ENCODE data around the gene CHCHD2. TPM values are rescaled to one million over a fixed set of nuclear protein-coding genes. Genes with fewer than 3 reads are reported as not detected.
"Not testable (repeated sequence)": the region's sequence is repeated elsewhere in the genome, so short reads cannot be mapped to it uniquely, and the experiment has no call there.

Gene CHCHD2, protein sequence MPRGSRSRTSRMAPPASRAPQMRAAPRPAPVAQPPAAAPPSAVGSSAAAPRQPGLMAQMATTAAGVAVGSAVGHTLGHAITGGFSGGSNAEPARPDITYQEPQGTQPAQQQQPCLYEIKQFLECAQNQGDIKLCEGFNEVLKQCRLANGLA
- polyA plus RNA-seq: 100 to 1,000 TPM; 375 to 788 (median 725) TPM
- long read RNA-seq, donor 1, transcript CHCHD2-202 (3 exons, 694 nt): minor isoform, 18 of 820 reads
- long read RNA-seq, donor 1, transcript CHCHD2-201 (4 exons, 901 nt): major isoform, 546 of 820 reads
- long read RNA-seq, donor 1, partial matches to known transcripts: 229 of 820 reads
- long read RNA-seq, donor 1, other reads (novel, unspliced or antisense): 27 of 820 reads
- long read RNA-seq, donor 2, transcript CHCHD2-201 (4 exons, 901 nt): major isoform, 125 of 159 reads
- long read RNA-seq, donor 2, partial matches to known transcripts: 31 of 159 reads
- long read RNA-seq, donor 2, other reads (novel, unspliced or antisense): 0 of 159 reads
- long read RNA-seq, donor 3, transcript CHCHD2-202 (3 exons, 694 nt): minor isoform, 9 of 272 reads
- long read RNA-seq, donor 3, transcript CHCHD2-201 (4 exons, 901 nt): major isoform, 180 of 272 reads
- long read RNA-seq, donor 3, partial matches to known transcripts: 78 of 272 reads
- long read RNA-seq, donor 3, other reads (novel, unspliced or antisense): 5 of 272 reads
- long read RNA-seq, donor 4, transcript CHCHD2-201 (4 exons, 901 nt): major isoform, 5 of 6 reads
- long read RNA-seq, donor 4, partial matches to known transcripts: 0 of 6 reads
- long read RNA-seq, donor 4, other reads (novel, unspliced or antisense): 0 of 6 reads
- long read RNA-seq, donor 5, transcript CHCHD2-201 (4 exons, 901 nt): major isoform, 59 of 129 reads
- long read RNA-seq, donor 5, partial matches to known transcripts: 67 of 129 reads
- long read RNA-seq, donor 5, other reads (novel, unspliced or antisense): 0 of 129 reads
- long read RNA-seq, donor 6, transcript CHCHD2-201 (4 exons, 901 nt): major isoform, 200 of 285 reads
- long read RNA-seq, donor 6, transcript CHCHD2-202 (3 exons, 694 nt): minor isoform, 5 of 285 reads
- long read RNA-seq, donor 6, partial matches to known transcripts: 74 of 285 reads
- long read RNA-seq, donor 6, other reads (novel, unspliced or antisense): 6 of 285 reads
- long read RNA-seq, donor 7, transcript CHCHD2-201 (4 exons, 901 nt): major isoform, 423 of 589 reads
- long read RNA-seq, donor 7, transcript CHCHD2-202 (3 exons, 694 nt): minor isoform, 11 of 589 reads
- long read RNA-seq, donor 7, partial matches to known transcripts: 139 of 589 reads
- long read RNA-seq, donor 7, other reads (novel, unspliced or antisense): 16 of 589 reads
- long read RNA-seq, donor 8, transcript CHCHD2-201 (4 exons, 901 nt): major isoform, 28 of 36 reads
- long read RNA-seq, donor 8, partial matches to known transcripts: 7 of 36 reads
- long read RNA-seq, donor 8, other reads (novel, unspliced or antisense): 0 of 36 reads
- long read RNA-seq, donor 9, transcript CHCHD2-201 (4 exons, 901 nt): major isoform, 51 of 71 reads
- long read RNA-seq, donor 9, partial matches to known transcripts: 16 of 71 reads
- long read RNA-seq, donor 9, other reads (novel, unspliced or antisense): 0 of 71 reads
- long read RNA-seq, donor 10, transcript CHCHD2-202 (3 exons, 694 nt): minor isoform, 9 of 365 reads
- long read RNA-seq, donor 10, transcript CHCHD2-201 (4 exons, 901 nt): major isoform, 269 of 365 reads
- long read RNA-seq, donor 10, partial matches to known transcripts: 78 of 365 reads
- long read RNA-seq, donor 10, other reads (novel, unspliced or antisense): 9 of 365 reads

DNA sequence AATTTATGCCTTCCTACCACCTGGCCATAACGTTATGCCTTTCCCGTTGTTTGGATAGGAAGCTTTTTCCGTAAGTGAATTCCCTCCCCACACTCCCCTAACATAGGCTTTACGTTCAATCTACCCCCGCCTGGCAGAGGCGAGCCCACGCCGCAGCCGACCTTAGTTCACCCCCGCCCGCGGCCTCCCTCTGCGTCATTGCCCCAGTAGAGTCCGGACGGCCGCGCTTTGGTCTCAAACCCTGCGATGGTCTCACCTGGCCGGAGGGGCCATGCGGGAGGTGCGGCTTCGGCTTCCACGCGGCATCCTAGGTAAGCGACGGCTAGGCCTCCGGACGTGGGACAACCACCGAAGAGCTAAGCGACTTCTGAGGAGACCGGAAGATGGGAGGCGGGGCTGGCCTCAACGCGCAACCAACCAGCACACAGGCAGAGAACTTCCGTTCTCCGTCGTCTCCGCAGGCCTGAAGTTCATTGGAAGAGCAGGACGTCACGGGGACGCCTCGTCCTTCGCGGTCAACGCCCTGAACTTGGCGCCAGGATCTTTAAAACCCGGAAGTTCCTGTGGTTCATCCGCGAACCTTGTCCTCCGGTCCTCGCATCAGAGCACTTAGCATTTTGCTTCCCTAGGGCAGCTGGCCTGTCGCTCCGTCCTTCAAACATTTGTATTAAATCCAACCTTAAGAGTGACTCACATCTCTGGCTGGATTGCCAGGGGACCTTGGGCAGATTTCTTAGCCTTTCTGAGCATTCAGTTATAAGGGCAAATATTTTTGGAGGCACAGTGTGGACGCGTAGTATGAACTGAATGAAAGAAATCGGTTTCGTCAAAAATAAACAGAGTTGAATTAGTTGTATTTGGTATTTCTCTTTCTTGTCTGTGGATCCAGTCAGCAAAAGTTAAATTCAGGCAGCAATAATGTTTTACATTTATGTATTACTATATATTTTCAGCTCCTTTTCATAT, at the start of gene CHCHD2:
CHCHD2 (minus strand) TSS at position 369 of the 966 bp plus-strand sequence; CDS start at position 306, 63 bp downstream.
- Histone ChIP-seq H3K27me3 (ENCODE audit: control insufficient read depth in 3 of 3, insufficient read depth in 3 of 3, low read length in 3 of 3) (no peaks in the 10 kb centered on the region), H3K9me3 (ENCODE audit: control insufficient read depth in 2 of 2, insufficient read depth in 1 of 2, low read depth in 1 of 2, low read length in 1 of 2) (no peaks in the 10 kb centered on the region), H3K4me3 (ENCODE audit: low read depth in 1 of 3, low read length in 3 of 3) (peak within 1 kb of the TSS; percentile 89 to 97 (median 90)), H3K36me3 (ENCODE audit: control insufficient read depth in 3 of 3, insufficient read depth in 2 of 3, low read depth in 1 of 3, low read length in 3 of 3) (peaks cover 5 to 25% (median 12%) of the 10 kb centered on the region in 3 donors), H3K27ac (ENCODE audit: low read depth in 1 of 3, low read length in 2 of 3) (peak within 1 kb of the TSS; percentile 89 to 98 (median 93)), H3K4me1 (ENCODE audit: control insufficient read depth in 3 of 3, insufficient read depth in 2 of 3, low read depth in 1 of 3, low read length in 2 of 3) (peaks cover 0 to 8% (median 3%) of the 10 kb centered on the region in 3 donors)
- FAIRE-seq (no peak), DNase-seq (peak; percentile 99 to 100)
- WGBS, 3 donors: 2 to 4% (median 3%) methylated on average over 54 to 57 of the region's 57 CpGs

DNA sequence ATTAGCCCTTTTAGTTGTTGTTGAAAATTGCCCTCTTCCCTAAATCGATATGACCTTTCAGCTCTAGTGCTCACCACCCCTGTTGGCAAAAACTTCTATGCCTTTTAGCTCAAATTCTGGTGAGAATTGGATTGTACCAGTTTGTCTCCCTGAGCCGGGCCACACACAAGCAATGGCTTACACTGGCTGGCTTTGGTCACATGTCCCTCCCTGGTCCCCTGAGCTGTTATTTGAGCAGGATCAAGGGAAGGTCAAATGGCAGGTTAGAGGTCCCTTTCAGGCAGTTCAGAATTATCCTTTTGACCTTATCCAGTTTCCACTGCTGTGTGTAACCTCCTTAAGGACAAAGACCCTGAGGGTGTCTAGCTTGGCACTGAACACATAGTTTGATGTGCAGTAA, 24.8 kb upstream of the CHCHD2 start:
- FAIRE-seq; H3K4me1 ChIP-seq (ENCODE audit: control insufficient read depth in 3 of 3, insufficient read depth in 2 of 3, low read depth in 1 of 3, low read length in 2 of 3); H3K36me3 ChIP-seq (ENCODE audit: control insufficient read depth in 3 of 3, insufficient read depth in 2 of 3, low read depth in 1 of 3, low read length in 3 of 3); H3K4me3 ChIP-seq (ENCODE audit: low read depth in 1 of 3, low read length in 3 of 3); H3K27me3 ChIP-seq (ENCODE audit: control insufficient read depth in 3 of 3, insufficient read depth in 3 of 3, low read length in 3 of 3); H3K9me3 ChIP-seq (ENCODE audit: control insufficient read depth in 2 of 2, insufficient read depth in 1 of 2, low read depth in 1 of 2, low read length in 1 of 2); DNase-seq; H3K27ac ChIP-seq (ENCODE audit: low read depth in 1 of 3, low read length in 2 of 3): not testable (repeated sequence)
- 41 to 73% (median 46%) methylated on average over 2 of the region's 2 CpGs for WGBS, 3 donors

DNA sequence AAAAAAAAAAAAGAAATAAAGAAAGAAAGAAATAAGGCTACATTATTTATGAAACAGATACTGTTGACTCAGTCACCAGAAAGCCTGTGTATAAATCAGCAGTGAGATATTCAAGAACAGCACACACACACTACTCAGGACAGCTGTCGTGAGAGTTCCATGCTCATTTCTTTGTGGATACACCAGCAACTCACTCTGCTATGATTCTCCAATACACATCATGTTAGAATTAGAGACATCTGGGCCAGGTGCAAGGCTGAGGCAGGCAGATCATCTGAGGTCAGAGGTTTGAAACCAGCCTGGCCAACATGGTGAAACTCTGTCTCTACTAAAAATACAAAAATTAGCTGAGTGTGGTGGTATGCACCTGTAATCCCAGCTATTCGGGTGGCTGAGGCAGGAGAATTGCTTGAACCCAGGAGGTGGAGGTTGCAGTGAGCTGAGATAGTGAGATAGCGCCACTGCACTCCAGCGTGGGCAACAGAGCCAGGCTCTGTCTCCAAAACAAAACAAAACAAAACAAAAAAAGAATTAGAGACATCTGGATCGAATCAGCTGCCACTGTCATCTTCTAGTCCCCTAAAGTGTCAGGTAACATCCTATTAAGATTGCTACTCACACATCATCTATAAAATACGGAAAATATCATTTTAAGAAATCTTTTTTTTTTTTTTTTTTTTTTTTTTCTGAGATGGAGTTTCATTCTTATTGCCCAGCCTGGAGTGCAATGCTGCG, 21.1 kb upstream of the CHCHD2 start:
- FAIRE-seq (no peak), DNase-seq (no peak)
- H3K9me3 ChIP-seq (ENCODE audit: control insufficient read depth in 2 of 2, insufficient read depth in 1 of 2, low read depth in 1 of 2, low read length in 1 of 2): no peaks in the 10 kb centered on the region
- no peaks in the 10 kb centered on the region for H3K27me3 ChIP-seq (ENCODE audit: control insufficient read depth in 3 of 3, insufficient read depth in 3 of 3, low read length in 3 of 3)
- no peaks in the 10 kb centered on the region for H3K4me1 ChIP-seq (ENCODE audit: control insufficient read depth in 3 of 3, insufficient read depth in 2 of 3, low read depth in 1 of 3, low read length in 2 of 3)
- WGBS, 3 donors: 65 to 74% (median 73%) methylated on average over 7 of the region's 7 CpGs
- no peak overlapping the region for H3K27ac ChIP-seq (ENCODE audit: low read depth in 1 of 3, low read length in 2 of 3)
- H3K4me3 ChIP-seq (ENCODE audit: low read depth in 1 of 3, low read length in 3 of 3): no peak overlapping the region
- no peaks in the 10 kb centered on the region for H3K36me3 ChIP-seq (ENCODE audit: control insufficient read depth in 3 of 3, insufficient read depth in 2 of 3, low read depth in 1 of 3, low read length in 3 of 3)

DNA sequence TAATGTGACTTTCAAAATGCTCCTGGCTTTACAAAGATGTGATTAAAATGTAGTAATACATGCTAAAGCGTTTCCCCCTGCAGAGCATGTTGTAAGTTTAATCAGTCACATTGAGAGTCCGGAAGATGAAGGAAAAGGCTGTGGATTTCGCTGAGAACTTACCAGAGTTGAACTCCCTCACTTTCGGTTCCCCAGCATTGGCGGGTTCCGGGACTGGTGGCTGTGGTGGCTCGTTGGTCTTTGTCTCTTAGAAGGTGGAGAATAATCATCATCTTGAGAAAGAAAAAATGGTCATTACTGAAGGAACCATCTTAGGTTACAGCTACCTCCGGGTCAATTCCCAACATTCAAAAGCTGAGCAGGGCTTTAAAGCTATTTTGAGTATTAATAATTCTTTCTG, 19.6 kb upstream of the CHCHD2 start:
- 72 to 81% (median 77%) methylated on average over 8 of the region's 8 CpGs for WGBS, 3 donors
- no peak for FAIRE-seq
- H3K27me3 ChIP-seq (ENCODE audit: control insufficient read depth in 3 of 3, insufficient read depth in 3 of 3, low read length in 3 of 3): no peaks in the 10 kb centered on the region
- DNase-seq: no peak
- no peak overlapping the region for H3K27ac ChIP-seq (ENCODE audit: low read depth in 1 of 3, low read length in 2 of 3)
- H3K9me3 ChIP-seq (ENCODE audit: control insufficient read depth in 2 of 2, insufficient read depth in 1 of 2, low read depth in 1 of 2, low read length in 1 of 2): no peaks in the 10 kb centered on the region
- H3K4me3 ChIP-seq (ENCODE audit: low read depth in 1 of 3, low read length in 3 of 3): no peak overlapping the region
- no peaks in the 10 kb centered on the region for H3K4me1 ChIP-seq (ENCODE audit: control insufficient read depth in 3 of 3, insufficient read depth in 2 of 3, low read depth in 1 of 3, low read length in 2 of 3)
- no peaks in the 10 kb centered on the region for H3K36me3 ChIP-seq (ENCODE audit: control insufficient read depth in 3 of 3, insufficient read depth in 2 of 3, low read depth in 1 of 3, low read length in 3 of 3)

DNA sequence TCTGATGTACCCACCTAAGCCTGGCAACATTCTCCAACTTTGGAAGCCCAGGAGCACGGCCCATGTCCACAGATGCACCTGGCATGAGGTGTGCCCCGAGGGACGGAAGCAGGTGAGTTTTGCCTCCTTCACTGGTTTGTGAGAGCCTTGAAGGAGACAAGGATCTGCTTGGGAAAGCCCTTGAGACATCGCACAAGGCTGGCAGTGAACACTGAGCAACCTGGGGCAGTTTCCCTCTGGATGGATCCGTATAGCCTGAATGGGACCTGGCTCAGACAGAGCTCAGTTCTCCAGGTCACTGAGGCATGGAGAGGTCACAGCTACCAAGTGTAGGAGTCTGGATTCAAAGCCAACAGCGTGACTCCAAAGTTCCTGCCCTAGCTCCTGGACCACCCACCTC, 18.7 kb upstream of the CHCHD2 start:
- H3K9me3 ChIP-seq (ENCODE audit: control insufficient read depth in 2 of 2, insufficient read depth in 1 of 2, low read depth in 1 of 2, low read length in 1 of 2): no peaks in the 10 kb centered on the region
- H3K4me3 ChIP-seq (ENCODE audit: low read depth in 1 of 3, low read length in 3 of 3): no peak overlapping the region
- DNase-seq (no peak), FAIRE-seq (no peak)
- no peak overlapping the region for H3K27ac ChIP-seq (ENCODE audit: low read depth in 1 of 3, low read length in 2 of 3)
- WGBS, 3 donors: 65 to 79% (median 77%) methylated on average over 5 to 6 of the region's 6 CpGs
- H3K27me3 ChIP-seq (ENCODE audit: control insufficient read depth in 3 of 3, insufficient read depth in 3 of 3, low read length in 3 of 3): no peaks in the 10 kb centered on the region
- no peaks in the 10 kb centered on the region for H3K4me1 ChIP-seq (ENCODE audit: control insufficient read depth in 3 of 3, insufficient read depth in 2 of 3, low read depth in 1 of 3, low read length in 2 of 3)
- no peaks in the 10 kb centered on the region for H3K36me3 ChIP-seq (ENCODE audit: control insufficient read depth in 3 of 3, insufficient read depth in 2 of 3, low read depth in 1 of 3, low read length in 3 of 3)

DNA sequence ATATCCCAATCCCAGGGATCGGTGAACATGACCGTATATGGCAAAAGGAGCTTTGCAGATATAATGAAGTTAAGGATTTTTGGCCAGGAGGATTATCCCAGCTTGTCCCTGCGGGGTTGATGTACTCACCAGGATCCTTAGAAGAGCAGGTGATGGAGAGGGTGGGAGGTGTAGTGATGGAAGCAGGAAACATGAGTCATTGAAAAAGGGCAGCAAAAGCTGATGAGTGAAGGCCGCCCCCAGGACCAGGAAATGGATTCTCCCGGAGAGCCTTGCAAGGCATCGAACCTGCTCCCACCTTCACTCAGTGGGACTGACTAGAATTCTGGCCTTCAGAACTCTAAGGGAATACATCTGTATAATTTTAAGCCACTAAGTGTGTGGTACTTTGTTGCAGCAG, 15.2 kb upstream of the CHCHD2 start:
- Histone ChIP-seq H3K4me1 (ENCODE audit: control insufficient read depth in 3 of 3, insufficient read depth in 2 of 3, low read depth in 1 of 3, low read length in 2 of 3) (no peaks in the 10 kb centered on the region), H3K27ac (ENCODE audit: low read depth in 1 of 3, low read length in 2 of 3) (no peak overlapping the region), H3K27me3 (ENCODE audit: control insufficient read depth in 3 of 3, insufficient read depth in 3 of 3, low read length in 3 of 3) (peaks cover 0 to under 1% (median 0%) of the 10 kb centered on the region in 3 donors), H3K4me3 (ENCODE audit: low read depth in 1 of 3, low read length in 3 of 3) (no peak overlapping the region), H3K36me3 (ENCODE audit: control insufficient read depth in 3 of 3, insufficient read depth in 2 of 3, low read depth in 1 of 3, low read length in 3 of 3) (no peaks in the 10 kb centered on the region), H3K9me3 (ENCODE audit: control insufficient read depth in 2 of 2, insufficient read depth in 1 of 2, low read depth in 1 of 2, low read length in 1 of 2) (no peaks in the 10 kb centered on the region)
- FAIRE-seq (no peak), DNase-seq (no peak)
- WGBS, 3 donors: 85 to 88% (median 86%) methylated on average over 6 of the region's 6 CpGs
